SK-N-SH treated with all-trans-retinoic acid at 6 μM for 48 hours (cell line): Measurements from ENCODE around the gene MCEE.
"Not testable (repeated sequence)": the region's sequence is repeated elsewhere in the genome, so short reads cannot be mapped to it uniquely, and the experiment has no call there.

Experiments used
- ARNTL ChIP-seq: fragments of 450-650 bp; formaldehyde crosslinking; IDR thresholded peaks from 2 replicates; pipeline ENCODE4 v1.5.0; 2020; ENCODE audit warnings: low read depth, mild to moderate bottlenecking, moderate library complexity, borderline replicate concordance
- CSDC2 ChIP-seq: fragments of 250-450 bp; sonication (Bioruptor Pico); IDR thresholded peaks from 2 replicates; pipeline ENCODE4 v1.5.0; 2020; ENCODE audit warnings: mild to moderate bottlenecking, moderate library complexity
- GLIS3 ChIP-seq: fragments of 250-450 bp; sonication (Bioruptor Pico); IDR thresholded peaks from 2 replicates; pipeline ENCODE4 v1.5.0; 2020; ENCODE audit warnings: mild to moderate bottlenecking, moderate library complexity
- ISL1 ChIP-seq: fragments of 250-450 bp; sonication (Bioruptor Pico); IDR thresholded peaks from 2 replicates; pipeline ENCODE4 v2.1.2; 2022; ENCODE audit warnings: mild to moderate bottlenecking, moderate library complexity
- OSR1 ChIP-seq: fragments of 250-450 bp; sonication (Bioruptor Pico); IDR thresholded peaks from 2 replicates; pipeline ENCODE4 v1.8.0; 2022; ENCODE audit warnings: moderate library complexity, mild to moderate bottlenecking, inconsistent platforms
- RARB ChIP-seq: fragments of 250-450 bp; sonication (Bioruptor Pico); IDR thresholded peaks from 2 replicates; pipeline ENCODE4 v1.8.0; 2021; ENCODE audit warnings: mild to moderate bottlenecking, moderate library complexity
- ZFP3 ChIP-seq: fragments of 250-450 bp; sonication (Bioruptor Pico); IDR thresholded peaks from 2 replicates; pipeline ENCODE4 v1.5.0; 2020; ENCODE audit warnings: mild to moderate bottlenecking, moderate library complexity
- ZFP30 ChIP-seq: fragments of 450-650 bp; formaldehyde crosslinking; IDR thresholded peaks from 2 replicates; pipeline ENCODE4 v1.5.0; 2022; ENCODE audit warnings: mild to moderate bottlenecking, moderate library complexity
- ZNF565 ChIP-seq: fragments of 450-650 bp; formaldehyde crosslinking; conservative IDR thresholded peaks from 2 replicates; pipeline ENCODE4 v1.5.0; 2020; ENCODE audit warnings: low read depth, mild to moderate bottlenecking, moderate library complexity
- ZNF70 ChIP-seq: fragments of 450-650 bp; formaldehyde crosslinking; IDR thresholded peaks from 2 replicates; pipeline ENCODE4 v1.5.0; 2020; ENCODE audit warnings: mild to moderate bottlenecking, moderate library complexity
- ZNF8 ChIP-seq: fragments of 450-650 bp; formaldehyde crosslinking; IDR thresholded peaks from 2 replicates; pipeline ENCODE4 v1.5.0; 2020; ENCODE audit warnings: mild to moderate bottlenecking, moderate library complexity
- TF ChIP-seq, protein P1 (sequence below): fragments of 250-450 bp; sonication (Bioruptor Pico); IDR thresholded peaks from 2 replicates; pipeline ENCODE4 v1.8.0; 2020; ENCODE audit warnings: mild to moderate bottlenecking, moderate library complexity, borderline replicate concordance
- TF ChIP-seq, protein P2 (sequence below): fragments of 250-450 bp; sonication (Bioruptor Pico); IDR thresholded peaks from 2 replicates; pipeline ENCODE4 v1.5.1; 2020; ENCODE audit warnings: low read depth, mild to moderate bottlenecking, moderate library complexity
- TF ChIP-seq, protein P3 (sequence below): fragments of 250-450 bp; sonication (Bioruptor Pico); IDR thresholded peaks from 2 replicates; pipeline ENCODE4 v1.5.0; 2020; ENCODE audit warnings: mild to moderate bottlenecking, moderate library complexity

DNA sequence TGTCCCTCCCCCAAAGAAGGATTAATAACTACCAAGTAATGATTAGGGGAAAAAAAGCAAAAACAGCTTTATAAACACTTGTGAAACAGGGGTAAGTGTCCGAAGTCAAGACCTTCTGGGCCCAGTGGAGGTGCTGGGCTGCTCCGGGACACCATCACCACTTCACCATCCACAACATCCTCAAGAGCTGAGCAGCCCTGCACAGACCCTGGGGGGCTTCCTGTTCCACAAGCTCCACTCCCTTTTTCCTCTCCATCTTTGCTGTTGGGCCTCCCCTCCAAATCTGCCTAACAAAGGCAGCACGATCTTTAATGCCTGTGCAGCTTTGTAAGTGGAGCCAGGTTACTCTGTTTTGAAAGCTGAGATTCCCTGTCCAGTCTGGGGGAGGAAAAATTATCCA is 46.7 kb downstream of the MCEE start:
- TF ChIP-seq, protein P1, sequence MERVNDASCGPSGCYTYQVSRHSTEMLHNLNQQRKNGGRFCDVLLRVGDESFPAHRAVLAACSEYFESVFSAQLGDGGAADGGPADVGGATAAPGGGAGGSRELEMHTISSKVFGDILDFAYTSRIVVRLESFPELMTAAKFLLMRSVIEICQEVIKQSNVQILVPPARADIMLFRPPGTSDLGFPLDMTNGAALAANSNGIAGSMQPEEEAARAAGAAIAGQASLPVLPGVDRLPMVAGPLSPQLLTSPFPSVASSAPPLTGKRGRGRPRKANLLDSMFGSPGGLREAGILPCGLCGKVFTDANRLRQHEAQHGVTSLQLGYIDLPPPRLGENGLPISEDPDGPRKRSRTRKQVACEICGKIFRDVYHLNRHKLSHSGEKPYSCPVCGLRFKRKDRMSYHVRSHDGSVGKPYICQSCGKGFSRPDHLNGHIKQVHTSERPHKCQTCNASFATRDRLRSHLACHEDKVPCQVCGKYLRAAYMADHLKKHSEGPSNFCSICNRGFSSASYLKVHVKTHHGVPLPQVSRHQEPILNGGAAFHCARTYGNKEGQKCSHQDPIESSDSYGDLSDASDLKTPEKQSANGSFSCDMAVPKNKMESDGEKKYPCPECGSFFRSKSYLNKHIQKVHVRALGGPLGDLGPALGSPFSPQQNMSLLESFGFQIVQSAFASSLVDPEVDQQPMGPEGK (CRISPR knock-in tag) = not testable (repeated sequence)
- TF ChIP-seq ZNF8 (CRISPR knock-in tag); ZNF565 (CRISPR knock-in tag); ZNF70 (CRISPR knock-in tag); CSDC2 (CRISPR knock-in tag); ZFP30 (CRISPR knock-in tag); ZFP3; RARB (CRISPR knock-in tag); OSR1; ARNTL (CRISPR knock-in tag); ISL1; GLIS3: not testable (repeated sequence)
- TF ChIP-seq, protein P2, sequence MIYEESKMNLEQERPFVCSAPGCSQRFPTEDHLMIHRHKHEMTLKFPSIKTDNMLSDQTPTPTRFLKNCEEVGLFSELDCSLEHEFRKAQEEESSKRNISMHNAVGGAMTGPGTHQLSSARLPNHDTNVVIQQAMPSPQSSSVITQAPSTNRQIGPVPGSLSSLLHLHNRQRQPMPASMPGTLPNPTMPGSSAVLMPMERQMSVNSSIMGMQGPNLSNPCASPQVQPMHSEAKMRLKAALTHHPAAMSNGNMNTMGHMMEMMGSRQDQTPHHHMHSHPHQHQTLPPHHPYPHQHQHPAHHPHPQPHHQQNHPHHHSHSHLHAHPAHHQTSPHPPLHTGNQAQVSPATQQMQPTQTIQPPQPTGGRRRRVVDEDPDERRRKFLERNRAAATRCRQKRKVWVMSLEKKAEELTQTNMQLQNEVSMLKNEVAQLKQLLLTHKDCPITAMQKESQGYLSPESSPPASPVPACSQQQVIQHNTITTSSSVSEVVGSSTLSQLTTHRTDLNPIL = not testable (repeated sequence)
- TF ChIP-seq, protein P3, sequence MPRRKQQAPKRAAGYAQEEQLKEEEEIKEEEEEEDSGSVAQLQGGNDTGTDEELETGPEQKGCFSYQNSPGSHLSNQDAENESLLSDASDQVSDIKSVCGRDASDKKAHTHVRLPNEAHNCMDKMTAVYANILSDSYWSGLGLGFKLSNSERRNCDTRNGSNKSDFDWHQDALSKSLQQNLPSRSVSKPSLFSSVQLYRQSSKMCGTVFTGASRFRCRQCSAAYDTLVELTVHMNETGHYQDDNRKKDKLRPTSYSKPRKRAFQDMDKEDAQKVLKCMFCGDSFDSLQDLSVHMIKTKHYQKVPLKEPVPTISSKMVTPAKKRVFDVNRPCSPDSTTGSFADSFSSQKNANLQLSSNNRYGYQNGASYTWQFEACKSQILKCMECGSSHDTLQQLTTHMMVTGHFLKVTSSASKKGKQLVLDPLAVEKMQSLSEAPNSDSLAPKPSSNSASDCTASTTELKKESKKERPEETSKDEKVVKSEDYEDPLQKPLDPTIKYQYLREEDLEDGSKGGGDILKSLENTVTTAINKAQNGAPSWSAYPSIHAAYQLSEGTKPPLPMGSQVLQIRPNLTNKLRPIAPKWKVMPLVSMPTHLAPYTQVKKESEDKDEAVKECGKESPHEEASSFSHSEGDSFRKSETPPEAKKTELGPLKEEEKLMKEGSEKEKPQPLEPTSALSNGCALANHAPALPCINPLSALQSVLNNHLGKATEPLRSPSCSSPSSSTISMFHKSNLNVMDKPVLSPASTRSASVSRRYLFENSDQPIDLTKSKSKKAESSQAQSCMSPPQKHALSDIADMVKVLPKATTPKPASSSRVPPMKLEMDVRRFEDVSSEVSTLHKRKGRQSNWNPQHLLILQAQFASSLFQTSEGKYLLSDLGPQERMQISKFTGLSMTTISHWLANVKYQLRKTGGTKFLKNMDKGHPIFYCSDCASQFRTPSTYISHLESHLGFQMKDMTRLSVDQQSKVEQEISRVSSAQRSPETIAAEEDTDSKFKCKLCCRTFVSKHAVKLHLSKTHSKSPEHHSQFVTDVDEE (CRISPR knock-in tag) = not testable (repeated sequence)
